ENCODE results near the gene CDH18.
"Not testable (repeated sequence)": the region's sequence is repeated elsewhere in the genome, so short reads cannot be mapped to it uniquely, and the experiment has no call there.

Gene CDH18

GRCh38 chr5:19855031-19855430 is 133.0 kb downstream of the CDH18 start:
- DNase-seq, result no peak

GRCh38 chr5:19853616-19854240 is 134.3 kb downstream of the CDH18 start:
- no peak for DNase-seq

- DNase-seq, result no peak
These were observed 150.3 kb downstream of the CDH18 start for GRCh38 chr5:19837536-19838174.

GRCh38 chr5:19835442-19835841 is 152.6 kb downstream of the CDH18 start:
- DNase-seq, result no peak

- not testable (repeated sequence) for DNase-seq
These were observed 175.3 kb downstream of the CDH18 start for GRCh38 chr5:19812720-19813119.

GRCh38 chr5:19806756-19807155 is 181.2 kb downstream of the CDH18 start:
- no peak for DNase-seq

- DNase-seq, result no peak
These were observed 185.3 kb downstream of the CDH18 start for GRCh38 chr5:19802686-19803085.

GRCh38 chr5:19795218-19795617 is 192.8 kb downstream of the CDH18 start:
- DNase-seq, result no peak

GRCh38 chr5:19790829-19791466 is 197.1 kb downstream of the CDH18 start:
- no peak for DNase-seq

GRCh38 chr5:19782566-19782965 is 205.4 kb downstream of the CDH18 start:
- no peak for DNase-seq

GRCh38 chr5:19777363-19777762 is 210.6 kb downstream of the CDH18 start:
- no peak for DNase-seq

- not testable (repeated sequence) for DNase-seq
These were observed 211.1 kb downstream of the CDH18 start for GRCh38 chr5:19776886-19777285.

- no peak for DNase-seq
These were observed 216.7 kb downstream of the CDH18 start for GRCh38 chr5:19771174-19771835.

GRCh38 chr5:19770396-19770795 is 217.6 kb downstream of the CDH18 start:
- no peak for DNase-seq

- DNase-seq, result no peak
These were observed 220.0 kb downstream of the CDH18 start for GRCh38 chr5:19767987-19768386.

- DNase-seq, result no peak
These were observed 234.4 kb downstream of the CDH18 start for GRCh38 chr5:19753579-19753978.

- DNase-seq, result no peak
These were observed 236.7 kb downstream of the CDH18 start for GRCh38 chr5:19751326-19751725.

GRCh38 chr5:19745247-19745646 is 242.8 kb downstream of the CDH18 start:
- DNase-seq, result no peak

GRCh38 chr5:19739671-19740070 is 248.3 kb downstream of the CDH18 start:
- no peak for DNase-seq

- DNase-seq, result no peak
These were observed 253.2 kb downstream of the CDH18 start for GRCh38 chr5:19734776-19735175.

- DNase-seq, result no peak
These were observed 254.1 kb downstream of the CDH18 start for GRCh38 chr5:19733612-19734495.

GRCh38 chr5:19728571-19728970 is 259.4 kb downstream of the CDH18 start:
- no peak for DNase-seq

- no peak for DNase-seq
These were observed 268.9 kb downstream of the CDH18 start for GRCh38 chr5:19719109-19719508.
